Peyer's patch (tissue), 4 donors: Measurements from ENCODE around the gene C6orf132. TPM values are rescaled to one million over a fixed set of nuclear protein-coding genes. Genes with fewer than 3 reads are reported as not detected.

ENCODE experiments used
- DNase-seq, 3 donors: peaks; one replicate each; pipeline ENCODE4 v3.0.0-alpha.2; 2017 to 2019
- H3K27ac ChIP-seq, 4 donors: fragments of 200-600 bp; sonication (generic); one replicate each; pipeline ENCODE4 v1.5.1; 2016 to 2019
- H3K27me3 ChIP-seq, 2 donors: fragments of 200-600 bp; sonication (generic); one replicate each; pipeline ENCODE4 v1.5.1; 2019
- H3K36me3 ChIP-seq, 3 donors: fragments of 200-600 bp; sonication (generic); one replicate each; pipeline ENCODE4 v1.5.1; 2016 to 2019
- H3K4me1 ChIP-seq, 4 donors: fragments of 200-600 bp; sonication (generic); one replicate each; pipeline ENCODE4 v1.5.1; 2016 to 2019
- H3K4me3 ChIP-seq, 4 donors: fragments of 200-600 bp; sonication (generic); 1 replicate in 3 of 4; 2 replicates in 1 of 4; pipeline ENCODE4 v1.5.1; 2016 to 2019; ENCODE audit warnings: mild to moderate bottlenecking in 1 of 4
- H3K9me3 ChIP-seq, 4 donors: fragments of 200-600 bp; sonication (generic); one replicate each; pipeline ENCODE4 v1.5.1; 2016 to 2019; ENCODE audit warnings: mild to moderate bottlenecking in 1 of 4
- POLR2A ChIP-seq, 2 donors: fragments of 450-650 bp; IDR thresholded peaks; one replicate each; pipeline ENCODE4 v1.5.1; 2017; ENCODE audit warnings: antibody characterized with exemption in 2 of 2, mild to moderate bottlenecking in 2 of 2, moderate library complexity in 2 of 2
- total RNA-seq, 4 donors: library from RNA; depleted of rRNA; stranded (reverse); fragments of >200 nt; gene quantifications; one replicate each; pipeline ENCODE4 v1.1.0, GENCODE V29; 2016
- TF ChIP-seq, protein P1 (sequence below), 6 experiments: fragments of 450-650 bp in 4 of 6; fragments of 200-600 bp in 2 of 6; sonication (generic) in 1 of 6; IDR thresholded peaks; one replicate each; pipeline ENCODE4 v1.5.1; 2017 to 2019; ENCODE audit warnings: antibody characterized with exemption in 6 of 6, mild to moderate bottlenecking in 3 of 6, moderate library complexity in 1 of 6

The C6orf132 gene
- total RNA-seq, 4 donors from 2014 or later, result 47.9 to 106 (median 95.9) TPM

DNA sequence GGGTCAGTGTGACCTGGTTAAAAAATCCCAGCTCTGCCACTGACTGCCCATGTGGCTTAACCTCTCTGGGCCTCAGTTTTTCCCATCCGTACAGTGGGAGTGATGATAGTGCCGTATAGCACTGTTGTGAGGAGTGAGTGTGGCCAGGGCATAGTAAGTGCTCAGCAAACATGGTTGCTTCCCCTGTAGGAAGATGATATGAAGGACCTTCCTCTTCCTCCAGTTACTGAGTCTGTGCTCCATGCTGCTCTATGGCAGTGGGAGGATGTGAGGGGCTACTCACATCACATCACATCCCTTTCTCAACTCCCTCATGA lies 13.1 kb downstream of the C6orf132 start:
- H3K4me3 ChIP-seq, result no peak overlapping the region
- peaks cover 0 to 28% (median 0%) of the 10 kb centered on the region in 3 donors for H3K36me3 ChIP-seq
- no peaks in the 10 kb centered on the region for H3K9me3 ChIP-seq
- no peak overlapping the region for H3K27ac ChIP-seq
- no peak for DNase-seq
- H3K27me3 ChIP-seq, result no peaks in the 10 kb centered on the region
- H3K4me1 ChIP-seq, result peaks cover 0 to 7% (median 0%) of the 10 kb centered on the region in 4 donors
- TF ChIP-seq POLR2A (IDR thresholded peaks at IDR 0.05), result no peak
- TF ChIP-seq, protein P1, sequence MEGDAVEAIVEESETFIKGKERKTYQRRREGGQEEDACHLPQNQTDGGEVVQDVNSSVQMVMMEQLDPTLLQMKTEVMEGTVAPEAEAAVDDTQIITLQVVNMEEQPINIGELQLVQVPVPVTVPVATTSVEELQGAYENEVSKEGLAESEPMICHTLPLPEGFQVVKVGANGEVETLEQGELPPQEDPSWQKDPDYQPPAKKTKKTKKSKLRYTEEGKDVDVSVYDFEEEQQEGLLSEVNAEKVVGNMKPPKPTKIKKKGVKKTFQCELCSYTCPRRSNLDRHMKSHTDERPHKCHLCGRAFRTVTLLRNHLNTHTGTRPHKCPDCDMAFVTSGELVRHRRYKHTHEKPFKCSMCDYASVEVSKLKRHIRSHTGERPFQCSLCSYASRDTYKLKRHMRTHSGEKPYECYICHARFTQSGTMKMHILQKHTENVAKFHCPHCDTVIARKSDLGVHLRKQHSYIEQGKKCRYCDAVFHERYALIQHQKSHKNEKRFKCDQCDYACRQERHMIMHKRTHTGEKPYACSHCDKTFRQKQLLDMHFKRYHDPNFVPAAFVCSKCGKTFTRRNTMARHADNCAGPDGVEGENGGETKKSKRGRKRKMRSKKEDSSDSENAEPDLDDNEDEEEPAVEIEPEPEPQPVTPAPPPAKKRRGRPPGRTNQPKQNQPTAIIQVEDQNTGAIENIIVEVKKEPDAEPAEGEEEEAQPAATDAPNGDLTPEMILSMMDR (IDR thresholded peaks at IDR 0.05), result no peak

DNA sequence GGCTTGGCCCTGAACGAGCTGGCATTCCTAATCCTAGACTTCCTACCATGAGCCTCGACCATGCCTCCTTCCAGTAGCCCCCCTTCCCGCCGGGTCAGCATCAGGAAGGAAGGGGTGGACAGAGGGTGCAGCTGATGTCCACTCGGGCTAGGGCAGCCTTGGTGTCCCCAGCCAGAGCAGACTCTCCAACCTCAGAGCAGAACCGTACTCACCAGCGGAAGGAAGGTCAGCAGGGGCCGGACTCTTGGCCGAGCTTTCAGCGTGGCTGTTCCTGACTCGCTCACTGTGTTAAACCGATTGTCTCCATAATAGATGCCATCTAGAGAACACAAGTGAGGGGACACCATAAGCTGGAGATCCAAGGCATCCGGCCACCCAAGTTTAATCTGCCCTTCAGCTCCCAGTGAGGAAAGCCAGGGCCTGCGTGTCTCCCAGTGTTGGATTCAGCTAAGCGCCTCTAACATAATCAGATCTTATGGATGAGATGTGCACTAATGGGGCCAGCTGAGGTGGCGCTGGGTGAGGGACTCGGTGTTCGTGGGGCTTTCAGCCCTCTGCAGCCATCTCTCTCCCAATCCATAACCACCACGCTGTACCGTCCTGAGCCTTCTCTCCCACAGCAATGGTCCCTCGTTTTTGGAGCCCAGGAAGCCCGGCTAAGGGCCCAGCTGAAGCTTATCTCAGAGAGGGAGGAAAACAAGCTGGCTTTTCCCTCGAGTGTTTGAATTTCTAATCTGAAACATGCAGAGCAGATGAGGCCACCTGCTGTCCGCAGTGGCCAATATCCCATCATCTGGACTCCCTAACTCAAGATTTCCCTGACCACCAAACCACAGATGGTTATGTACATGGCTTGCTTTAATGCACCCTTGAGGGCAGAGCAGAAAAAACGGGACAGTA lies 13.7 kb downstream of the C6orf132 start:
- H3K36me3 ChIP-seq, result peaks cover 0 to 28% (median 0%) of the 10 kb centered on the region in 3 donors
- DNase-seq, result no peak
- no peak overlapping the region for H3K4me3 ChIP-seq
- peaks cover 0 to 7% (median 0%) of the 10 kb centered on the region in 4 donors for H3K4me1 ChIP-seq
- no peaks in the 10 kb centered on the region for H3K27me3 ChIP-seq
- H3K9me3 ChIP-seq, result no peaks in the 10 kb centered on the region
- TF ChIP-seq POLR2A (IDR thresholded peaks at IDR 0.05), result no peak
- TF ChIP-seq, protein P1 (IDR thresholded peaks at IDR 0.05), result no peak
- H3K27ac ChIP-seq, result no peak overlapping the region

DNA sequence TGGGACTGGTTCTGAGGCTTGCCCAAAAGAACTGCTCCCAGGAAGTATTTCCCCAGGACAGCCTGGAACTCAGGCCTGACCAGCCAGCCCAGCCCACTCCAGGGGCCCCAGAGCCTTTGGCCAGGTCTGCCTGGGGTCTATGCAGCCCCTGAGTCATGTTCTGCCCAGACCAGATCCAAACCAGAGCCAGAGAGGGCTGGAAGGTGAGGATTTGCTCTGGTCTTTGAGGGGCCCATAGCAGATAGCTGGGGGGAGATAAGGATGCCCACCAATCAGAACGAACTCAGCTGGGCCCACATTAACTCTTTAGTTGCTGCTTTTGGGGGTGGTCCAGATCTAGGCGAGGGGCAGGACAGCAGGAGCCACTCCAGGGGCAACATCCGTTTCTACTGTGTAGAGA lies 16.8 kb downstream of the C6orf132 start:
- Histone ChIP-seq H3K27ac (peak overlapping the region in 1 of 4 donors; percentile 27), H3K9me3 (no peaks in the 10 kb centered on the region), H3K4me3 (no peak overlapping the region), H3K27me3 (no peaks in the 10 kb centered on the region), H3K4me1 (peaks cover 0 to 20% (median 0%) of the 10 kb centered on the region in 4 donors), H3K36me3 (peaks cover 0 to 22% (median 0%) of the 10 kb centered on the region in 3 donors)
- TF ChIP-seq, protein P1 (IDR thresholded peaks at IDR 0.05), result no peak
- no peak for TF ChIP-seq POLR2A (IDR thresholded peaks at IDR 0.05)
- DNase-seq, result no peak

DNA sequence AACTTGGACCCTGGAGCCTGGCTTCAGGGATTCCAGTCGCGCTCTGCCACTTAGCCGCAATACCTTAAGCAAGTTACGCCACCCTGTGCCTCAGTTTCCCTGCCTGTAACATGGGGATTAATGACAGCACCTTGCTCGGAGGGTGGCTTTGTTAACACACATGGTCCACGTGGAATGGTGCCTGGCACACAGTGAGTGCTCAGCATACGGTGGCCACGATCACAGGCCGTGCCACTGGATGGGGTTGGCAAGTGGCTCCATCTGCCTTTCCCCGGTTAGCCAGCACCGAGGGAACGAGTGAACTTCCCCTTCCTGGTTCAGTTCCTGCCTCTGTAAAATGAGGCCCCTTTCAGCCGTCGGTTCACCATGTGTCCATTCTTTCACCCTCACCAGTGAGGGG lies 17.2 kb downstream of the C6orf132 start:
- Histone ChIP-seq H3K4me3 (no peak overlapping the region), H3K4me1 (peaks cover 0 to 20% (median 0%) of the 10 kb centered on the region in 4 donors), H3K9me3 (no peaks in the 10 kb centered on the region), H3K27me3 (no peaks in the 10 kb centered on the region), H3K36me3 (peaks cover 0 to 22% (median 0%) of the 10 kb centered on the region in 3 donors), H3K27ac (peak overlapping the region in 1 of 4 donors; percentile 27)
- no peak for TF ChIP-seq POLR2A (IDR thresholded peaks at IDR 0.05)
- TF ChIP-seq, protein P1 (IDR thresholded peaks at IDR 0.05), result no peak
- peak in 1 of 3 donors; percentile 42 for DNase-seq

DNA sequence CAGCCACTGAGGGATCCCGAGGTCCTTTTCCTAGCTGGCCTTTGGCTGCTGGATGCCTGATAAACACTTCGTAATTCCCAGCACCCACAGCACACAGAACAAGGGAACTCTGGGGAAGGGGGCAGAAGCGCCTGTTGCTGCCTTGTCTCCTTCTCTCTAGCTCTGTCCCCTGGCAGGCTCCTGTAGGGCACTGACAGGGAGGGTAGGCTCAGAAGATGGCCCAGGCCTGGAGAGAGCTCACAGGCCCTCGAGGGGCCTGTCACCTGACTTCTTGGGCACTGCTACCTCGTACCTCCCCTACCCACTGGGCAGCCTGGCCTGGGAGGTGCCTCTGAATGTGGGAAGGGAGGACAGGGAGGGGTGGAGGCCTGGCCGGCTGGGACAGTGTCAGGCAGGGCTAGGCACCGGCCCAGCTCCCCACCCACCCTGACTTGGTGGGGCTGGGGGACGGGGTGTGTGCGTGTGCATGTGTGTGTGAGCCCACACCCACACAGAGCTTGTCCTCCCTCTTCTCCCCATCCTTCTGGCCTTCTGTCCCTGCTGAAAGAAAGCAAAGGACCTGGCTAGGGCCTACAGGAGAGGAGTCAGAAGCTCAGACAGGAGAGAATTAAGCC lies 18.1 kb downstream of the C6orf132 start:
- peak overlapping the region in 3 of 4 donors; percentile 52 to 77 (median 71) for H3K27ac ChIP-seq
- no peak overlapping the region for H3K4me3 ChIP-seq
- peak in 1 of 3 donors; percentile 56 for DNase-seq
- peaks cover 0 to 17% (median 0%) of the 10 kb centered on the region in 3 donors for H3K36me3 ChIP-seq
- H3K4me1 ChIP-seq, result peaks cover 0 to 22% (median 0%) of the 10 kb centered on the region in 4 donors
- H3K9me3 ChIP-seq, result no peaks in the 10 kb centered on the region
- H3K27me3 ChIP-seq, result no peaks in the 10 kb centered on the region
- TF ChIP-seq, protein P1 (IDR thresholded peaks at IDR 0.05), result no peak
